Measurements from ENCODE around the gene AKNAD1.

- TF ChIP-seq TAF1 (IDR thresholded peaks at IDR 0.05; ENCODE audit: borderline replicate concordance, low read depth, low read length) (no peak), POLR2A (IDR thresholded peaks at IDR 0.05; ENCODE audit: low read depth, low read length) (no peak), POLR2AphosphoS5 (IDR thresholded peaks at IDR 0.05; ENCODE audit: low read depth, low read length) (no peak)
These were observed 79.1 kb downstream of the AKNAD1 start for GRCh38 chr1:108777839-108778238.

Data from GM12892 (cell line).